ENCODE measurements around the gene GRB7.
"Not testable (repeated sequence)": the region's sequence is repeated elsewhere in the genome, so short reads cannot be mapped to it uniquely, and the experiment has no call there.

Gene GRB7

DNA sequence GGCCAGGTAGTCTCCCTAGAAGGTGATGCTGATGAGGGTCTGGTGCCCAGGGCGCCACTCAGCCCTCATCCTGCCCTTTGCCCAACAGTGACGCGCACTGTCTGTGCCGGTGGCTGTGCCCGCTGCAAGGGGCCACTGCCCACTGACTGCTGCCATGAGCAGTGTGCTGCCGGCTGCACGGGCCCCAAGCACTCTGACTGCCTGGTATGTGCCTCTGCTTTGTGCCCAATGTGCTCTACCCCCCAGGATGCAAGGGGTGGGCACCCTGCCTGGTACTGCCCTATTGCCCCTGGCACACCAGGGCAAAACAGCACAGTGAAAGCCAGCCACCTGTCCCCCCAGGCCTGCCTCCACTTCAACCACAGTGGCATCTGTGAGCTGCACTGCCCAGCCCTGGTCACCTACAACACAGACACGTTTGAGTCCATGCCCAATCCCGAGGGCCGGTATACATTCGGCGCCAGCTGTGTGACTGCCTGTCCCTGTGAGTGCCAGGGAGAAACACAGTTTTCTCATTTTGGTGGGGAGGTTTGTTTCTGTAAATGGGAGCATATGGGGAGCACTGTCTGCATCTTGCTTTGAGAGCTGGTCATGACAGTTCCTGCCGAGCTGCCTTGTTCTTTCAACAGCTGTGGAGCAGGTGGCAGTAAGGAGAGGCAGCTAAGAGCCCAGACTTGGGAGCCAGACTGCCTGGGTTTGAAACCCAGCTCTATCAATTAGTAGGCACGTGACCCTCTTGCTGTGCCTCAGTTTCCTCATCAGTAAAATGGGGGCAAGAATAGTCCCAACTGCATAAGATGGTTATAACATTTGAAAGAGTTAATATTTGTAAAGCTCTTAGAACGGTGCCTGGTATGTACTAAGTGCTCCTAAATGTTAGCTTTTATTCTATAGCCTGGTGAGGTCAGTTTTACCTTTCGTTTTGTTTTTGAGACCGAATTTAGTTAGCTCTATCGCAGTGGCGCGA, 27.5 kb upstream of the GRB7 start:
- DNase-seq = no peak

DNA sequence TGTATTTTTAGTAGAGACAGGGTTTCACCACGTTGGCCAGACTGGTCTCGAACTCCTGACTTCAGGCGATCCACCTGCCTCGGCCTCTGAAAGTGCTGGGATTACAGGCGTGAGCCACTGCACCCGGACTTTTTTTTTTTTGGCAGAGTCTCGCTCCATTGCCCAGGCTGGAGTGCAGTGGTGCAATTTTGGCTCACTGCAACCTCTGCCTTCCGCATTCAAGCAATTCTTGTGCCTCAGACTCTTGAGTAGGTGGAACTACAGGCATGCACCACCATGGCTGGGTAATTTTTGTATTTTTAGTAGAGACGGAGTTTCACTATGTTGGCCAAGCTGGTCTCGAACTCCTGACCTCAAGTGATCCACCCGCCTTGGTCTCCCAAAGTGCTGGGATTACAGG, 26.7 kb upstream of the GRB7 start:
- not testable (repeated sequence) for DNase-seq

DNA sequence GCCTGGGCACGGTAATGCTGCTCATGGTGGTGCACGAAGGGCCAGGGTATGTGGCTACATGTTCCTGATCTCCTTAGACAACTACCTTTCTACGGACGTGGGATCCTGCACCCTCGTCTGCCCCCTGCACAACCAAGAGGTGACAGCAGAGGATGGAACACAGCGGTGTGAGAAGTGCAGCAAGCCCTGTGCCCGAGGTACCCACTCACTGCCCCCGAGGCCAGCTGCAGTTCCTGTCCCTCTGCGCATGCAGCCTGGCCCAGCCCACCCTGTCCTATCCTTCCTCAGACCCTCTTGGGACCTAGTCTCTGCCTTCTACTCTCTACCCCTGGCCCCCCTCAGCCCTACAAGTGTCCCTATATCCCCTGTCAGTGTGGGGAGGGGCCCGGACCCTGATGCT, 25.9 kb upstream of the GRB7 start:
- no peak for DNase-seq

DNA sequence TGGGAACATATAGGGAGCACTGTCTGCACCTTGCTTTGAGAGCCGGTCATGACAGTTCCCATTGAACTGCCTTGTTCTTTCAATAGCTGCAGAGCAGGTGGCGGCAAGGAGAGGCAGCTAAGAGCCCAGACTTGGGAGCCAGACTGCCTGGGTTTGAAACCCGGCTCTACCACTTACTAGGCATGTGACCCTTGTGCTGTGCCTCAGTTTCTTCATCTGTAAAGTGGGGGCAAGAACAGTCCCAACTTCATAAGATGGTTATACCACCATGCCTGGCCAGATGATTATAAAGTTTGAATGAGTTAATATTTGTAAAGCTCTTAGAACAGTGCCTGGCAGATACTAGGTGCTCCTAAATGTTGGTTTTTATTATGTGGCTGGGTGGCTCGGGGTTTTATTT, 23.5 kb upstream of the GRB7 start:
- no peak for DNase-seq

DNA sequence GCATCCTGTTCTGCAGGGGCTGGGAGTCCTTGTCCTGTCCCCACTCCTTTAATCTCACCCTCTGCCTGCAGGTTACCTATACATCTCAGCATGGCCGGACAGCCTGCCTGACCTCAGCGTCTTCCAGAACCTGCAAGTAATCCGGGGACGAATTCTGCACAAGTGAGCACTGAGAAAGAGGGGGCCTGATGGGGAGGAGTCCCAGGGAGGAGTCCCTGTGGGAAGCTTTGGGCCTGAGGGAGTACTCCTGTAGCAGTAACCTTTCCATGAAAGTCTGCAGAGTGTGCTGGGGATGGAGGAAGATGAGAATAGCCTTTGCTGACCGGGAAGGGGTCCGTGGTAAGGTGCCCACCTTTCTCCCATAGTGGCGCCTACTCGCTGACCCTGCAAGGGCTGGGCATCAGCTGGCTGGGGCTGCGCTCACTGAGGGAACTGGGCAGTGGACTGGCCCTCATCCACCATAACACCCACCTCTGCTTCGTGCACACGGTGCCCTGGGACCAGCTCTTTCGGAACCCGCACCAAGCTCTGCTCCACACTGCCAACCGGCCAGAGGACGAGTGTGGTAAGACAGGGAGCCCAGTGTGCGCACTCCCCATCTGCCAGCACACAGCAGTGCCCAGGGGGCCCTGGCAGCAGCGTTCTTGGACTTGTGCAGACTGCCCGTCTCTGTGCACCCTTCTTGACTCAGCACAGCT, 22.2 kb upstream of the GRB7 start:
- no peak for DNase-seq

DNA sequence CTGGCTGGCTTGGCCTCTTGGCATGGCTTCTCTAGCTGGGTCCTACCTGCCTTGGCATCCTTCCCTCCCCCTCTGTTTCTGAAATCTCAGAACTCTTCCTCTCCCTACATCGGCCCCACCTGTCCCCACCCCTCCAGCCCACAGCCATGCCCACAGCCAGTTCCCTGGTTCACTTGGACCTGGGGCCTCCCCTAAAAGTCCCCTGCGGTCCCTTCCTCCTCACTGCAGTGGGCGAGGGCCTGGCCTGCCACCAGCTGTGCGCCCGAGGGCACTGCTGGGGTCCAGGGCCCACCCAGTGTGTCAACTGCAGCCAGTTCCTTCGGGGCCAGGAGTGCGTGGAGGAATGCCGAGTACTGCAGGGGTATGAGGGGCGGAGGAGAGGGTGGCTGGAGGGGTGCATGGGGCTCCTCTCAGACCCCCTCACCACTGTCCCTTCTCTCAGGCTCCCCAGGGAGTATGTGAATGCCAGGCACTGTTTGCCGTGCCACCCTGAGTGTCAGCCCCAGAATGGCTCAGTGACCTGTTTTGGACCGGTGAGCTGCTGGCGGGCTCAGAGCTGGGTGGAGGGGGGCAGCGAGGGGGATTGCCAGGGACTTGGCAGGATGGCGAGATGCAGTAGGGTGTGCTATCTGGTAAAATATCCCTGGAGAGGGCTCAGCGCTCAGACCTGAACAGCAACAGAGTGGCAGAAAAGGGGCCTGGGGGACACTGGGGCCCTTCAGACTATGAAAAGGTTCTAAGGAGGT, 21.5 kb upstream of the GRB7 start:
- no peak for DNase-seq

DNA sequence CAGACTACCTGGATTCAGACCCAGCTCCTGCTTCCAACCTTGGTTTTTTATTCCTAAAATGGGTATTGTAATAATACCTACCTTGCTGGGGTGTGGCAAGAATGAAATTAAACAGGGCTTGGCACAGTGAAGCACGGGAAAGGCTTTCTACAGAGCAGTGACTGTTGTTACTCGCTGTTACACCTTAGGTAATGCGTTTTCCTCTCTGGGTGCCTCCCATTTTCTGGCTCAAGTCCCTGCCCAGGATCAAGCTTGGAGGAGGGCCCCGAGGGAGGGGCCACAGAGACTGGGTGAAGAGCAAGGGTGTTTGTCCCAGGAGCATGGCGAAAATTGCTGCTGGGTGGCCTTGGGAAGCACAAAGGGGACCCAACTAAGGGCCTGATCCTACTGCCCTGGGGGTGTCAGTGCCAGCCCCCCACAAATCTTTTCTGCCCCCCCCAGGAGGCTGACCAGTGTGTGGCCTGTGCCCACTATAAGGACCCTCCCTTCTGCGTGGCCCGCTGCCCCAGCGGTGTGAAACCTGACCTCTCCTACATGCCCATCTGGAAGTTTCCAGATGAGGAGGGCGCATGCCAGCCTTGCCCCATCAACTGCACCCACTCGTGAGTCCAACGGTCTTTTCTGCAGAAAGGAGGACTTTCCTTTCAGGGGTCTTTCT, 20.7 kb upstream of the GRB7 start:
- no peak for DNase-seq

DNA sequence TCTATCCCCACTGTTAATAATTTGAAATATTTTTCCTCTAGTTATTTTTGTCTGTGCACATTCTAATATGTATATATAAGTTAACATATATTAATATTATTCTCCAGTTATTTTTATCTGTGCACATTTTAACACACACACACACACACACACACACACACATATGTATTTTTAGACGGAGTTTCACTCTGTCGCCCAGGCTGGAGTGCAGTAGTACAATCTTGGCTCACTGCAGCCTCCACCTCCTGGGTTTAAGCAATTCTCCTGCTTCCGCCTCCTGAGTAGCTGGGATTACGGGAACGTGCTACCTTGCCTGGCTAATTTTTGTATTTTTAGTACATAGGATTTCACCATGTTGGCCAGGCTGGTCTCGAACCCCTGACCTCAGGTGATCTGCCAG, 20.1 kb upstream of the GRB7 start:
- no peak for DNase-seq

DNA sequence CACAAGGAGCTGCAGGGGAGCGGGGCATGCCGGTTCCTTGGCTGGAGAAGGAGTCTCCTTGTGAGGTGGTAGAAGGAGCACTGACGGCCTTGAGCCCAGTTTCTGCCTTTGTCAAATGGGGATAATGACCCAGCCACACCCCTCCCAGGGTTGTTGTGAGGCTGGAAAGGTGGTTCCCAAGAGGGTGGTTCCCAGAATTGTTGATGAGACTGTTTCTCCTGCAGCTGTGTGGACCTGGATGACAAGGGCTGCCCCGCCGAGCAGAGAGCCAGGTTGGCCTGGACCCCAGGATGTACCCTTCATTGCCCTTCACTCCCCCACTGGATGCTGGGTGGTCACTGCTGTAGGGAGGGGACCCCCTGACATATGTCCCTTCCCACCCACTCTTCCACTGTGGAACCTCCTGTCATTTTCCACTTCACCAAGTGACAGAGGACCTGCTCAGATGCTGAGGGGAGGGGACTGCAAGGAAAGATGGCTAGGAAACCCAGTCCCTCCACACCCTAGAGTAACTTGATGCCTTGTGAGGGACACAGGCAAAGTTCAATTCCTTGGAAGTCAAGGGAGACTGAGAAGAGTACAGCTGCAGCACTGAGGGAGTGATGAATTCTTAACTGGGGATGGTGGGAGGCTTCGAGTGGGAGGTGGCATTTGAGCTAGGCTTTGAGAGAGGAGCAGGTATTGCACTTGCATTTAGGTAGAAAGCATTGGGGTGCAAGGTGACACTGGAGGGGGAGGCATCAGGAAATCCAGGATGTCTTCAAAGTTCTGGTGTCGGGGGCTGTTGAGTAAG, 18.0 kb upstream of the GRB7 start:
- DNase-seq = no peak

DNA sequence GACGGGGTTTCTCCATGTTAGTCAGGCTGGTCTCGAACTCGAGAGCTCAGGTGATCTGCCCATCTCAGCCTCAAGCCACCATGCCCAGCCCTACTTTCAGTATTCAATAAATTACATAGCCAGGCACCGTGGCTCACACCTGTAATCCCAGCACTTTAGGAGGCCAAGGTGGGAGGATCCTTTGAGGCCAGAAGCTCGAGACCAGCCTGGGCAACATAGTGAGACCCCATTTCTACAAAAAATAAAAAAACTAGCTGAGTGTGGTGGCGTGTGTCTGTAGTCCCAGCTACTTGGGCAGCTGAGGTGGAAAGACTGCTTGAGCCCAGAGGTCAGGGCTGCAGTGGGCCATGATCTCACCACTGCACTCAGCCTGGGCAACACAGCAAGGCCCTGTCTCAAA, 15.6 kb upstream of the GRB7 start:
- no peak for DNase-seq

DNA sequence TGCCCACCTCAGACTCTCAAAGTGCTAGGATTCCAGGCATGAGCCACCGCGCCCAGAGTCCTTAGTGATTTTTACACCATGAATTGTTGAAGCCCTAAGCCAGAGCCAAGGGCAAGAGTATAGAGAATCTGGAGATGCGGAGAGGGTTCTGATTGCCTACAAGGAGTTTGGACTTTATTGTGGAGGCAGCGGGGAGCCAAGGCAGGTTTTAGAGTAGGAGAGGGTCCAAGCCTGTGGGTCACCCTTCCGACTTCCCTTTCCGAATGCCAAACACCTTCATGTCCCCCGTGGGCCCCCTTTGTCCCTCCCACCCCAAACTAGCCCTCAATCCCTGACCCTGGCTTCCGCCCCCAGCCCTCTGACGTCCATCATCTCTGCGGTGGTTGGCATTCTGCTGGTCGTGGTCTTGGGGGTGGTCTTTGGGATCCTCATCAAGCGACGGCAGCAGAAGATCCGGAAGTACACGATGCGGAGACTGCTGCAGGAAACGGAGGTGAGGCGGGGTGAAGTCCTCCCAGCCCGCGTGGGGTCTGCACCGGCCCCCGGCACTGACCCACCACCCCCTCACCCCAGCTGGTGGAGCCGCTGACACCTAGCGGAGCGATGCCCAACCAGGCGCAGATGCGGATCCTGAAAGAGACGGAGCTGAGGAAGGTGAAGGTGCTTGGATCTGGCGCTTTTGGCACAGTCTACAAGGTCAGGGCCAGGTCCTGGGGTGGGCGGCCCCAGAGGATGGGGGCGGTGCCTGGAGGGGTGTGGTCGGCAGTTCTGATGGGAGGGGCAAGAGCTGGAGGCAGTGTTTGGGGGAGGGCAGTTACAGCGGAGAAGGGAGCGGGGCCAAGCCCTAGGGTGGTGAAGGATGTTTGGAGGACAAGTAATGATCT, 14.5 kb upstream of the GRB7 start:
- no peak for DNase-seq

DNA sequence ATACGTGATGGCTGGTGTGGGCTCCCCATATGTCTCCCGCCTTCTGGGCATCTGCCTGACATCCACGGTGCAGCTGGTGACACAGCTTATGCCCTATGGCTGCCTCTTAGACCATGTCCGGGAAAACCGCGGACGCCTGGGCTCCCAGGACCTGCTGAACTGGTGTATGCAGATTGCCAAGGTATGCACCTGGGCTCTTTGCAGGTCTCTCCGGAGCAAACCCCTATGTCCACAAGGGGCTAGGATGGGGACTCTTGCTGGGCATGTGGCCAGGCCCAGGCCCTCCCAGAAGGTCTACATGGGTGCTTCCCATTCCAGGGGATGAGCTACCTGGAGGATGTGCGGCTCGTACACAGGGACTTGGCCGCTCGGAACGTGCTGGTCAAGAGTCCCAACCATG, 13.0 kb upstream of the GRB7 start:
- DNase-seq = no peak

DNA sequence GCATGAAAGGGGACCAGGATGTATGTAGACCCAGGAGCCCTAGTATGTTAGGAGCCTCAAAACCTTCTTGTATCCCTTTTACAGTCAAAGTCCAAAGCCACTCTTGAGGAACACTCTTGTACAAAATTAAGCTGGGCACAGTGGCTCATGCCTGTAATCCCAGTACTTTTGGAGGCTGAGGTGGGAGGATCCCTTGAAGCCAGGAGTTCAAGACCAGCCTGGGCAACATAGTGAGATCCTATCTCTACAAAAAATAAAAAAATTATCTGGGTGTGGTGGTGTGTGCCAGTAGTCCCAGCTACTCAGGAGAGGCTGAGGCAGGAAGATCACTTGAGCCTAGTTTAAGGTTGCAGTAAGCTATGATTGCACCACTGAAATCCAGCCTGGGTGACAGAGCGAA, 11.8 kb upstream of the GRB7 start:
- not testable (repeated sequence) for DNase-seq

DNA sequence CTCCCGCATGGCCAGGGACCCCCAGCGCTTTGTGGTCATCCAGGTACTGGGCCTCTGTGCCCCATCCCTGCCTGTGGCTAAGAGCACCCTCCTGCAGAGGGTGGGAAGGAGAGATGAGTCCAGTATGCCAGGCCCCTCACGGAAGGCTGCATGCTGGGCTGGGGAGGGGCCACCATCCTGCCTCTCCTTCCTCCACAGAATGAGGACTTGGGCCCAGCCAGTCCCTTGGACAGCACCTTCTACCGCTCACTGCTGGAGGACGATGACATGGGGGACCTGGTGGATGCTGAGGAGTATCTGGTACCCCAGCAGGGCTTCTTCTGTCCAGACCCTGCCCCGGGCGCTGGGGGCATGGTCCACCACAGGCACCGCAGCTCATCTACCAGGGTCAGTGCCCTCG, 11.1 kb upstream of the GRB7 start:
- no peak for DNase-seq

DNA sequence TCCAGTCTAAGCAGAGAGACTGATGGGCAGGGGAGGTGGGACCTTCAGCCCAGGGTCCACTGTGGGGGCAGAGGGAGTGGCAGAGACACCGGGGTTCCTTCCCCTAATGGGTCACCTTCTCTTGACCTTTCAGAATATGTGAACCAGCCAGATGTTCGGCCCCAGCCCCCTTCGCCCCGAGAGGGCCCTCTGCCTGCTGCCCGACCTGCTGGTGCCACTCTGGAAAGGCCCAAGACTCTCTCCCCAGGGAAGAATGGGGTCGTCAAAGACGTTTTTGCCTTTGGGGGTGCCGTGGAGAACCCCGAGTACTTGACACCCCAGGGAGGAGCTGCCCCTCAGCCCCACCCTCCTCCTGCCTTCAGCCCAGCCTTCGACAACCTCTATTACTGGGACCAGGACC, 10.2 kb upstream of the GRB7 start:
- DNase-seq = no peak

DNA sequence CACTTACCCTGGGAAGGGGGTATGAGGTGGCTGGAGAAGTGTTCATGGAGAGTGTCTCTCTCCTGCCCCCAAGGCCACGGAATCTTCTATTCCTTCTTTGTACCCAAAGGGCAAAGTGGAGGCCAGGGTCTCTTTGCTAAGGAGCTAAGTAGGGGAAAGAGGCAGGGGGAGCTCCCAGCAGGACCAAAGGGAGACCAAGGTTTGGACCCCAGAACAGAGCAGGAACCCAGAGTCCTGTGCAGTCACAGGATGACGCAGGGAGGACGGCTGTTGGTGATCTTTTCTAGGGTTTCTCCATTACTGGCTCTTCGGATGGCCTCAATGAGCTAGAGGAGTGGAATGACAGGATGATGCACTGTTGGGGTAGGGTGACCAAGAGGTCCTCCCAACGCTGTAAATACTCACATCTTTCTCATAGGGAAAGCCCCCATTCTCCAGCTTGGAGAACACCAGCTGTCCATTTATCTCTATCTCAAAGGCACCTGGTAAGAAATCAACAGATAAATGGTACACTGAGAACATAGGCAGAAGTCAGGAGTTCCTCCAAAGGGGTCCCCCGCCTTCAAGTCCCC, 8.4 kb upstream of the GRB7 start:
- DNase-seq = no peak

DNA sequence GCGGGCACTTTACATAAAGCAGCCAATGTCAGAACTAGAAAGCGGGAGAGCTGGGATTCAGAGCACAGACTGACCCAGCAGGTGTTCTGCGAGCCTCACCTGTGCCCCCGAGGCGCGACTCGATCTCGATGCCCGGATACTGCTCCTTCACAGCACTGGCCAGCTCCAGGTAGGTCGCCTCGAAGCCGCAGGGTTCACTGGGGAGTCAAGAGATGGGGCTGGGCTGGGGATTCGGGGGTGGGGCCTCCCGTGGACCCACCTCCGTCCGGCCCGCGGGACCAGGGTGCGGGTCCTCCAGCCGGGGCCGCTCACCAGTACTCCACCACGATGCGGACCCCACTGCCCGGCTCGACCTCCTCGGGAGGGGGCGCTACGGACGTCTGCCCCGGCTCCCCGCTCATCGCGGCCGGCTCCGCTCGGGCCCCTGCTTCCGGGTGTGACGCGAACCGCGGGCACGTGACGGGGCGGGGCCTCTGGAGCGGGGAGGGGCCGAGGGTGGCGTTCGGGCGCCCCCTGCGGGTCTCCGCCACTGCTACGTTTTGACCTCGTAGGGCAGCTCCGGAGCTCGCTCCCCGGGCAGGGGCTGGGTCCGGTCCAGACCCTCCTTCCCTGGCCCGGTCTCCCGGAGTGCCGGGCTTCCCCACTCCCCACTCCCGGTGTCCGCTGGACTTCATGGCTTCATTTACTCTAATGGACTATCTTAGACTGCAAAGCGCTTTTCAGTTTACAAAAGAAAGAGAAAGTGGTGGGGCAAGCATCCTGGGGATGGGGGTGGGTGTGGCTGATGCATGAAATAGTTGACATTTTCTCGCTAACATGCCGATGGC, 7.4 kb upstream of the GRB7 start, which contains the start of gene MIEN1:
MIEN1 (minus strand) TSS at position 438 of the 827 bp plus-strand sequence; CDS start at position 401, 37 bp downstream.
- peak; percentile 19 to 89 for DNase-seq

DNA sequence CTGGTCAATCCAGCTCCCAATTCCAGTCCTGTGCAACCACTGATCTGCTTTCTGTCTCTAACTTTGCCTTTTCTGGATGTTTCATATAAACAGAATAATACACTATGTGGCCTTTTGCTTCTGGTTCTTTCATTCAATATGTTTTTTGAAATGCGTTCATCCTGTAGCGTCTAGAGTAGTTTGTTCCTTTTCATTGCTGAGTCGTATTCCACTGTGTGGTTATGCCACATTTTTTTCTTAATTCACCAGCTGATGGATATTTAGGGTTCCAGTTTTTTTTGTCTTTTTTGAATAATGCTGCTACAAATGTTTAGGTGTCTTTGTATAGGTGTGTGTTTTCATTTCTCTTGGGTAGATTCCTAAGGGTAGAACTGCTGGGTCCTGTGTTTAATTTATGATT, 5.2 kb upstream of the GRB7 start:
- DNase-seq = no peak

DNA sequence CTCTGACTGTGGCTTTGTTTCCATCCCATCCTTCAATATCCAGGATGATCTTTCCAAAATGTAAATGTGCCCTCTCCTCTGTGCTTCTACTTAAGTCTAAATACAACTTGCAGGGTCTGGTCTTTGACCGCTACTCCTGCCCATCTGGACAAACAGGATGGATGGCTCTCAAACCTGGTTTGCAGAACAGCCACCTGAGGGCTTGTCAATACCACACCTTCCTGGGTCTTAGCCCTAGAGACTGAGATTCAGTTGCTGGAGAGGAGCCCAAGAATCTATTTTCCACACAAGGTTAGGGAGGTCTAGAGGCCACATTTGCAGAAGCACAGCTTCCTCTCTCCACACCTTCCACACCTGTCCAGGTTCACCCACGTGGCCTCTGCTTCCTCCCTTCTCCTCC, 1.9 kb upstream of the GRB7 start:
- no peak for DNase-seq

All from NCI-H526 (cell line).